ENCODE measurements around the gene CREB3L4.
A peak's percentile ranks its signal among the peaks of the same experiment; 100 is the strongest.

CREB3L4 gene, protein sequence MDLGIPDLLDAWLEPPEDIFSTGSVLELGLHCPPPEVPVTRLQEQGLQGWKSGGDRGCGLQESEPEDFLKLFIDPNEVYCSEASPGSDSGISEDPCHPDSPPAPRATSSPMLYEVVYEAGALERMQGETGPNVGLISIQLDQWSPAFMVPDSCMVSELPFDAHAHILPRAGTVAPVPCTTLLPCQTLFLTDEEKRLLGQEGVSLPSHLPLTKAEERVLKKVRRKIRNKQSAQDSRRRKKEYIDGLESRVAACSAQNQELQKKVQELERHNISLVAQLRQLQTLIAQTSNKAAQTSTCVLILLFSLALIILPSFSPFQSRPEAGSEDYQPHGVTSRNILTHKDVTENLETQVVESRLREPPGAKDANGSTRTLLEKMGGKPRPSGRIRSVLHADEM

DNA sequence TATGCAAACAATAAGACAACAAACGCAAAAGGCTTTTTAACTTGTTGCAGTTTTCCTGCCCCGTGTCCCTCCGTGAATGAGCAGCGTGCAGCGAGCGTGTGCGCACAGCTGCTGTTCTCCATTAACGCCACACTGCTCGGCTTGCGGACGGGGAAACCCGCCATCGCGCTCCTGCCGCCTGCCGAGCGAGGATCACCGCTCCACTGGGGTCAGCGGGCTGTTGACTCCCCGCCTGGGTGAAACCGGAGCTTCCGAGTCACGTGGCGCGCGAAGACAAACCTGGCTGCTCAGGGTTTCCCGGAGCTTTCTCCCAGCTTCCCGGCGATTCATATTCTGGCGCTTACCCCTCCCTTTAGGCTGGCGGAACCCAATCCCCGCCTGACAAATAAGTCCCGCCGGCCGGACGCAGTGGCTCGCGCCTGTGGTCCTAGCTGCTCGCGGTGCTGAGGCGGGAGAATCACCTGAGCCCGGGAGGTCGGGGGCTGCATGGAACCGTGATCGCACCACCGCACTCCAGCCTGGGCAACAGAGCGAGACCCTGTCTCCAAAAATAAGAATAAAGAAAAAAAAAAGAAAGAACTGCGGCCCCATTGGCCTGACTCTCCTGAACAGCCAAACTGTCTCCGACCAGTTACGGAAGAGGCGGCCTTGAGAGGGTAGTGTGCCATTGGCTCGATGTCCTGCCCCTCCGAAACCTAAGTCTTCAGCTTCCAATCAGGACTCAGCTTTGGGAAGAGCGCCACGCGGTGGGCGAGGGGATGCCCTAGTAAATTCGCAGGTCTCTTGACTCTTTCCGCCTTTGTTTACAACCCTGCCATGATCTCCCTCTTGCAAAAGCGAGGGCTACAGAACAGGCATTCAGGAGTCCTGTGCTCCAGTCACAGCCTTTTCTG lies at the start of gene CREB3L4:
TSS of gene CREB3L4 (plus strand) at position 796 of the 893 bp plus-strand sequence. CDS start 624 bp downstream, outside the sequence.
- peak; percentile 100 for DNase-seq

GRCh38 chr1:153919876-153920852 lies 47.5 kb upstream of the CREB3L4 start:
- DNase-seq: no peak

DNA sequence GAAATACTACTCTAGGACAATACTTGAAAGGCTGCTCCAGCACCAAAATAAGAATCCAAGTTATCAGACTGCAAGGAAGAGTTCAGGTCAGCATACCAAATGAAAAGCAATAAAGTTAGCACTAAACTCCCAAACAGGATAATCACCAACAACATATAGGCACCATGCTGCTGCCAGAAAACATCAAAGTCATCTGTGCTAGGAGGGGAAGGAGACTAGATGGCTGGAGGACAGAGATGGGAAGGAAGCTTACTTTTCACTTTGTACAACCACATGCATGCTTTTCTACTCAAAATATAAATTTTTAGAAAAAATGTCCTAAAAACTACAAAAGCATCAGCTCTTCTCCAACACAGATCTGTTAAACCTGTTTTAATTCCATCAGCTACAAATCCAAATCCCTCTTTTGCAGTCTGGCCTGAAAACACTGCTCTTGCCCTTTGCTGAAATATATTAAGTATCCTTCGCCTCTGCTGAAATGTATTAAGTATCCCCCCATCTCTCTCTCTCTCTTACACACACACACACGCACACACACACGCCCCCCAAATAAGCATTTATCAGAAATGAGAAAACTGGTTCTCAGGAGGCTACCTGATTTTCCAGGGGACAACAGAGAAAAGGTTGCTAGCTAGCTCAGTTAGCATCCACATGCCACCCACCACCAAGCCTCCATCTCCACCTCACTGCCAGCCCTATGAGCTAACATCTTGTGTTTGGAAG lies 46.5 kb upstream of the CREB3L4 start:
- no peak for DNase-seq

DNA sequence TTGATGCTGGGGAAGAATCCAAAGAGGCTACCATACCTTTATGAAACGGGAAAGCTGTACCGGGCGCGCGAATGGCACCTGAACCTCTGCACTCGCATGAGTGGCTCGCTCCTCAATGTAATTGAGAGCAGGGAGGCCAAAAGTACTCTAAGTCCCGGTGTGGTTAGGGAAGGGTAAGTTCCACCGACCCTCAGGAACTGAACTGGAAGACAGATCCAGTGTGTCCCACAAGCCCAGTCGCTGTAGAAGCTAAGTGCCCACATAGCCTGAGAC lies 46.0 kb upstream of the CREB3L4 start:
- DNase-seq: no peak

GRCh38 chr1:153922076-153922971 lies 45.4 kb upstream of the CREB3L4 start:
- DNase-seq: peak; percentile 90

DNA sequence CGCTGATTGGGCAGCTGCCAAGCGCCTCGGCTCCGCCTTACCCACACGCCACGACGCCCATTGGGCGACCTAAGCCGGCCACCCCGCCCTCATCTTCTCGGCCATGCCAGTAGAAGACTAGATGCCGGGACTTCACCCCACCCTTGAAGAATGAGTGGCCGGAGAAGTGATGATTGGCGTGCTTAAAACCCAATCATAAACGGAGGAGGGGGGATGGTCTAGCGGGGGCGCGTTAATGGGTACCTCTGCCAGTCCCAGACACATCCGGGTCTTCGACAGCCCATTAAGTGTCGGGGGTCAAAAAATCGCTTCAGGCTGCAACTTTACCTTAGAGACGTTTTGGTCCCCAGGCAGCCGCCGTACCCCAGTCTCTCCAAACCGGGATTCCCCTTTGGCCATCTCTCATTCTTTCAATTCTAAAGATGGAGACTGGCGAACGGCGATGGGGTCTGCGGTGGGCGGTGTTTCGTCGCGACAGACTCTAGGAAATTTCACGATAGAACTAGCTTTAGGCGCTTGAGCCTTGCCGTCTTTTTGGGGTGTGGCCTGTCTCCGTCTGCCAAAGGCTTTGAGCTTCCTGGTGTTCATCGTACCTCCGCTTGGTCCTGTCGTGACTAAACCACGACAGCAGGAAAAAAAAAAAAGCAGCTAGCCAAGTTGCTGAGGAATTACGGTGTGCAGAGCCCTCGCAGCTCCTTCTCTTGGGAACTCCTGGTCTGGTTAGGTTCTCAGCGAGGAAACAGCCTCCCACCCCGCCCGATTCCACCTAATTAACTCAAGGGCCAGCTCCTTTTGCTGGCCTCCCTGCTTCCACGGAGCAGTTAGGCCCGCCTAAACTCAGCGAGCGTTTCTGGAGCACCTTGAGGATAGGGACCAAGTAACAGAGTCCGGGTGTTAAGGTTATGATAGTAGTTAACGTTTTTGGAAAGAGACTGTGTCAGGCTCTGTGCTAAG lies 44.5 kb upstream of the CREB3L4 start, which contains the start of gene GATAD2B:
TSS of gene GATAD2B (minus strand) at position 1 of the 954 bp plus-strand sequence. CDS start 94,625 bp downstream, outside the sequence.
- DNase-seq: peak; percentile 100

DNA sequence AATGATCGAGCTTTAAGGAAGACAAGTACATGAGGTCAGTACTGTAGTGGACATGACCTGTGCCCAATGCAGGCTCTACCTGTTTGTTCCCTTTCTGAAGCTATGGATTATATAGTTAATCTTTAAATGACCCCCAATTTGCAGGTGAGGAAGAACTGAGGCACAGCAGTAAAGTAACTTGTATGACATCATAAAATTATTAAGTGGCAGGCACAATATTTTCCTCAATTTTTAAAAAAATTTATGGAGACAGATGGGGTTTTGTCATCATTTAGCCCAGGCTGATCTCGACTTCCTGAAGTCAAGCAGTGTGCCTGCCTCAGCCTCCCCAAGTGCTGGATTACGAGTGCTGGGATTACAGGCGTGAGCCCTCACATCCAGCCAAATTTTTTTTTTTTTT lies 41.3 kb upstream of the CREB3L4 start:
- DNase-seq: no peak

DNA sequence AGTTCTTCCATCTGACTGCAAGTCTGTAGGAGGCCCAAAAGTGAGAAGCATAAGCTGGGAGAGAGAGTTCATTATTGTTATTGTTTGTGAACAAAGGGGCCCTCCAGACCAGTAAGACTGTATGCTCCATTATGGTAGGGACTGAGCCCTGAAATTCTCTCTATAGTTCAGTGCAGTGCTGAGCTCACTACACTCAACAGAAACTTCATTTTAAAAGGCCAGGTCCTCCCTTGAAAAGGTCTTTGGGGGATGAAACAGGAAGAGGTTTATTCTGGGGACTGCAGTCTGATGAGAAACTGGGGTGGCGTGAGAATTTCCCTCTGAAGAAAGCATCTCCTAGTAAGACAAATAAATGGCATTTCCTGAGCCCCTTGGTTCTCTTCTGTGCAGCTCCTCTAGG lies 39.5 kb upstream of the CREB3L4 start:
- no peak for DNase-seq

- no peak for DNase-seq
These were observed 38.8 kb upstream of the CREB3L4 start for GRCh38 chr1:153928791-153929341.

- DNase-seq: no peak
These were observed 38.3 kb upstream of the CREB3L4 start for GRCh38 chr1:153929426-153929825.

- DNase-seq: no peak
These were observed 37.4 kb upstream of the CREB3L4 start for GRCh38 chr1:153929981-153930948.

- no peak for DNase-seq
These were observed 35.3 kb upstream of the CREB3L4 start for GRCh38 chr1:153932156-153933131.

GRCh38 chr1:153933430-153933829 lies 34.3 kb upstream of the CREB3L4 start:
- DNase-seq: no peak

GRCh38 chr1:153933955-153934354 lies 33.7 kb upstream of the CREB3L4 start:
- DNase-seq: no peak

DNA sequence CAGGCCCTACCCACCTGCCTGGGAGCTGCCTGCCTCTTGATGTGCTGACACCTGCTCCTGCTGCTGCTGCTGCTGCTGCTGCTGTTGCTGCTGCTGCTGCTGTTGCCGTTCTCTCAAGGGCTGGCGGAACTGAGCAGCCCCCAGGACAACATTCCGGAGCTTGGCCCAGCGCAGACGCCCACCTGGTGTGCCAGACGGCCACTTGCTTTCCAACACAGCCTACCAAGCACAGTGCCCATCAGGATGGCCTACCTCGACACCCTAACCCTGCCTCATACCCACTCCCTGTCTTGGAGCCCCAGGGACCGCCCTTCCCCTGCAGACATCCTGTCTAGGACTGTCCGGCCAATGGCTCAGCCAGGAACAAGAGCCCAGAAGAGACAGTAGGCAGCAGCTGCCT lies 33.0 kb upstream of the CREB3L4 start:
- DNase-seq: no peak

DNA sequence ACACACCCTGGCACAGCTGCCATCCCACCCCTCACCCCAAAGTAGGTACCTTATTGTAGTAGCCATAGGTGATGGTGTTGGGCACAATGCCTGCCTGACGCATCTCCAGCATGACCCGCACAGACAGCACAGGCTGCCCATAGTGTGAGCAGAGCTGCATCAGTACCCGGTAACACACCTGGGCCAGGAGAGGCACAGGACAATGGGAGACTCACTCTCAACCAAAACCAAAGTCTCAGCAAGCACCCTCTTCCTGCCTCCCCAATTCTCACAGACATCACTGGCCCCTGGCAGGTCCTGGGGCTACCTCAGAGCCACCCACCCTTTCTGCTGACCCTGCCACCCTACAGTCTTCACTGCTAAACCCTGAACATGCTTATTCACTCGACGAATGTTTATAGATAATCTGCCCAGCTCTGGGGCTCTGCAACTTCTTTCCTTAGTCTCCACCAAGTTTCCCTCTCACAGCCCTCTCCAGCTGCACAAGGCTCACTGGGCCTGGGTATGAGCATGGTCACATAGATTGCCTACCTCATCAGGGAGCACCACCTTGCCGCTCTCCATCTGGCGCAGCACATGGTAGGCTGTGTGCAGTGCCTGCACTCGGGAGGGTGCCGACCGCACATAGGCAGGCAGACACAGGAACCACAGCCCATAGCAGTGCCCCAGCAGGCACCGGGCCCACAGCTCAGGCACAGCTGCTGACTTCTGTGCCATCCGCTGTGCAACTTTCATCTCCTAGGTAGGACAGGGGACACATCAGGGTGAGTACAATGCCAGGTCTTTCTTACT lies 31.5 kb upstream of the CREB3L4 start:
- no peak for DNase-seq

Measured in SHP77 treated with DMSO at 0.1 percent for 48 hours (cell line).